ENCODE measurements around the gene SHF. TPM values are rescaled to one million over a fixed set of nuclear protein-coding genes. Genes with fewer than 3 reads are reported as not detected.

Gene SHF
- total RNA-seq, 1 experiment from 2014 or later: 21.7 TPM

- no peaks in the 10 kb centered on the region for H3K79me1 ChIP-seq (ENCODE audit: insufficient read depth, low read depth, low read length, poor library complexity, severe bottlenecking)
- no peak overlapping the region for H3K4me2 ChIP-seq (ENCODE audit: insufficient read depth, insufficient read length, low read length)
- no CpG with 5 or more reads among the region's 2 CpGs for WGBS (ENCODE audit: extremely low coverage, insufficient read length, low lambda C conversion rate)
- TF ChIP-seq CTCF (conservative IDR thresholded peaks at IDR 0.05): no peak
- DNase-seq: no peak
- no peak overlapping the region for H3T11ph ChIP-seq (ENCODE audit: low read length)
- H3K27ac Mint-ChIP-seq: no peak overlapping the region
- H3K9ac ChIP-seq (ENCODE audit: extremely low read depth, insufficient read length, low read length): no peak overlapping the region
- no peaks in the 10 kb centered on the region for H4K20me1 ChIP-seq (ENCODE audit: control insufficient read depth, insufficient read depth, insufficient read length)
- no peak overlapping the region for H3K14ac ChIP-seq (ENCODE audit: insufficient read depth, low read length)
- no peaks in the 10 kb centered on the region for H3K79me2 ChIP-seq (ENCODE audit: insufficient read depth, low read length)
- H2BK5ac ChIP-seq (ENCODE audit: insufficient read length, low read length): no peak overlapping the region
- H2AFZ ChIP-seq (ENCODE audit: low read length): no peak overlapping the region
- no peak overlapping the region for H2AK5ac ChIP-seq (ENCODE audit: insufficient read length, low read length)
- no peaks in the 10 kb centered on the region for H3K23me2 ChIP-seq (ENCODE audit: insufficient read length, low read depth, low read length, poor library complexity, severe bottlenecking)
- no peak overlapping the region for H3K56ac ChIP-seq (ENCODE audit: insufficient read length, low read depth, low read length)
- no peaks in the 10 kb centered on the region for H3K36me3 Mint-ChIP-seq (ENCODE audit: insufficient read depth in 1 of 3, low read depth in 3 of 3)
- H3K27me3 ChIP-seq (ENCODE audit: insufficient read depth, low read length): no peaks in the 10 kb centered on the region
- H3K4me1 Mint-ChIP-seq: 0 out of 4 replicates have a peak, but pooled peaks cover 0 to 3% of the 10 kb centered on the region in 2 experiments
- no peak overlapping the region for H3K4me3 Mint-ChIP-seq
- no peak overlapping the region for H4K8ac ChIP-seq (replicated peaks; ENCODE audit: insufficient read length, low read depth, low read length)
- H3K4ac ChIP-seq (ENCODE audit: low read depth, low read length): no peak overlapping the region
- H3K23ac ChIP-seq (ENCODE audit: insufficient read length, low read depth, low read length): no peak overlapping the region
- no peak overlapping the region for H2BK120ac ChIP-seq (ENCODE audit: low read depth, low read length, poor library complexity, severe bottlenecking)
- no peaks in the 10 kb centered on the region for H3K9me3 Mint-ChIP-seq
- no peaks in the 10 kb centered on the region for H3K9me3 ChIP-seq (ENCODE audit: control insufficient read depth, low read depth, low read length)
- no peak overlapping the region for H4K5ac ChIP-seq (ENCODE audit: insufficient read length, low read depth, low read length)
- H3K27me3 Mint-ChIP-seq (ENCODE audit: low read depth): peaks cover 11% of the 10 kb centered on the region
- no peak overlapping the region for H2BK20ac ChIP-seq (ENCODE audit: low read depth, low read length, poor library complexity, severe bottlenecking)
- H3K27ac ChIP-seq (ENCODE audit: insufficient read length, low read depth, low read length): no peak overlapping the region
- no peak overlapping the region for H2BK15ac ChIP-seq (ENCODE audit: low read depth, low read length)
- no peak overlapping the region for H3K18ac ChIP-seq (ENCODE audit: insufficient read length, low read depth, low read length)
- H4K91ac ChIP-seq (ENCODE audit: insufficient read length, low read depth, low read length): no peak overlapping the region
- H2BK12ac ChIP-seq (ENCODE audit: insufficient read length, low read depth, low read length): no peak overlapping the region
- H3K4me1 ChIP-seq (ENCODE audit: insufficient read depth, low read length): no peaks in the 10 kb centered on the region
Measured at GRCh38 chr15:45221053-45221599, 33.4 kb upstream of the SHF start.
